G401.6 (cell line): ENCODE results near the gene CWC22.
"Not testable (repeated sequence)": the region's sequence is repeated elsewhere in the genome, so short reads cannot be mapped to it uniquely, and the experiment has no call there.

Experiments used
- FAIRE-seq: peaks from 2 replicates; lab custom pipeline; 2012; peaks lifted over from hg19 to GRCh38; lab: Jason Lieb, UNC

The CWC22 gene

GRCh38 chr2:180006781-180007579 is at the start of gene CWC22:
Gene CWC22 (minus strand): TSS chr2:180007297. CDS start chr2:179993341, 13,956 bp downstream.
- peak; percentile 95 for FAIRE-seq

- FAIRE-seq, result no peak
Measured at GRCh38 chr2:180056367-180057118, 49.4 kb upstream of the CWC22 start.

DNA sequence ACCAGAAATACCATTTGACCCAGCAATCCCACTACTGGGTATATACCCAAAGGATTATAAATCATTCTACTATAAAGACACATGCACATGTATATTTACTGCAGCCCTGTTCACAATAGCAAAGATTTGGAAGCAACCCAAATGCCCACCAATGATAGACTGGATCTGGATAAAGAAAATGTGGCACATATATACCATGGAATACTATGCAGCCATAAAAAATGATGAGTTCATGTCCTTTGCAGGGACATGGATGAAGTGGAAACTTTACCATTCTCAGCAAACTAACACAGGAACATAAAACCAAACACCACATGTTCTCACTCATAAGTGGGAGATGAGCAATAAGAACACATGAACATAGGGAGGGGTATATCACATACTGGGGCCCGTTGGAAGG is 47.5 kb upstream of the CWC22 start:
- FAIRE-seq, result not testable (repeated sequence)

DNA sequence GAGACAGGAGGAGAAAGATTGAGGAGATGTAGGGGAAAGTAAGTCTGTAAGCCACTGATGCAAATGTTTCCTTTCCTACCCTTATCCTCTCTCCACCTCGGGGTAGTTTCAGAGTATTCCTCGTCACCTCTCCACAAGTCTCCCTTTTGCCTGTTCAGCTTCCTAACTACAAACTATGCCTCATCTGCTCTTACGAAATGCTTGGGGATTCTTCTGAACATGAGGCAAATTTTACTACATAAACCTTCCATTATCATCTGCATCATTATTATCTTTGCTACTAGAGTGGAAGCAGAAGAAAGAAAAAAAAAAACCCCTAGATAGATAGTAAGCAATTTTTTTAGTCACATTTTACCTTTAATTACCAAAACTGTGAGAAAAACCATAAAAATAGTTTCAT is 43.1 kb upstream of the CWC22 start:
- no peak for FAIRE-seq

- FAIRE-seq, result no peak
Measured at GRCh38 chr2:180048251-180048650, 41.2 kb upstream of the CWC22 start.

DNA sequence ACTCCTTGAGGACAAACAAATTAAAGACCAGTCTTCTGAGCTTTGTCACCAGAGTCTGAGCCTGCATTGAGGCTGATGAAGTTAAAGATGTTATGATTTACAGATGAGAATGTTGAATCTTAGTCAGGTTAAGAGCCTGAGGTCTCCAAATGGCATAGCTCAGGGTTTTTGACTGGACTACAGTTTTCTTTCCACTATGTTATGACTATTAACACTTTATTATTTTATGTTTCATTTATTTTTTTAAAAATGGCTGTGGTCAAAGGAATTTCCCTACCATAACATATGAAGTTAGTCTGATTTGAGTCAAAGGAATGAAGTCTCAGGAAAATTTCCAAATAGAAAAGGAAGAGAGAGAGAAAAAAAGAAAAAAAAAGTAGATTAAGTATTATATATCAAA is 39.7 kb upstream of the CWC22 start:
- FAIRE-seq, result no peak

- FAIRE-seq, result no peak
Measured at GRCh38 chr2:180046202-180046601, 39.1 kb upstream of the CWC22 start.

DNA sequence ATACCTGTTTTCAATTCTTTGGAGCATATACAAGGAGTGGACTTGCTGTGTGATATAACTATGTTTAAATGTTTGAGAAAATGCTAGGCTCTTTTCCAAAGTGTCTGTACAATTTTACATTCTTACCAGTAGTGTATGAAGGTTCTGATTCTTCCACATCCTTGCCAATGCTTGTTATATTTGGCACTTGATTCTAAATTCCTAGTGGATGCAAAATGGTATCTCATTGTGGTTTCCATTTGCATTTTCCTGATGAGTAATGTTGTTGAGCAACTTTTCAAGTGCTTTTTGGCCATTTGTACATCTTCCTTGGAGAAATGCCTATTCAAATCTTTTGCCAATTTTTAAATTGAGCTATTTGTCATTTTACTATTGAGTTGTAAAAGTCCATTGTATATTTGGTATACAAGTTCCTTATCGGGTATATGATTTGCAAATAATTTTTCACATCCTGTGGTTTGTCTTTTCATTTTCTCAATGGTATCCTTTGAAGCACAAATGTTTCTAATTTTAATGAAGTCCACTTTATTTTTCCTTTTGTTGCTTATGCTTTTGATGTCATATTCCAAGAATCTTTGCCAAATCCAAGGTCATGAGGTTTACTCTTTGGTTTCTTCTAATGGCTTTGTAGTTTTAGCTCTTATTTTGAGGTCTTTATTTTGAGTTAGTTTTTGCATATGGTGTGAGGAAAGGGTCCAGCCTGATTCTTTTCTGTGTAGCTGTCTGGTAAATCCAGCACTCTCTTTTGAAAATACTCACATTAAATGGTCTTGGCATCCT is 33.2 kb upstream of the CWC22 start:
- no peak for FAIRE-seq

GRCh38 chr2:180038997-180039396 is 31.9 kb upstream of the CWC22 start:
- FAIRE-seq, result no peak

DNA sequence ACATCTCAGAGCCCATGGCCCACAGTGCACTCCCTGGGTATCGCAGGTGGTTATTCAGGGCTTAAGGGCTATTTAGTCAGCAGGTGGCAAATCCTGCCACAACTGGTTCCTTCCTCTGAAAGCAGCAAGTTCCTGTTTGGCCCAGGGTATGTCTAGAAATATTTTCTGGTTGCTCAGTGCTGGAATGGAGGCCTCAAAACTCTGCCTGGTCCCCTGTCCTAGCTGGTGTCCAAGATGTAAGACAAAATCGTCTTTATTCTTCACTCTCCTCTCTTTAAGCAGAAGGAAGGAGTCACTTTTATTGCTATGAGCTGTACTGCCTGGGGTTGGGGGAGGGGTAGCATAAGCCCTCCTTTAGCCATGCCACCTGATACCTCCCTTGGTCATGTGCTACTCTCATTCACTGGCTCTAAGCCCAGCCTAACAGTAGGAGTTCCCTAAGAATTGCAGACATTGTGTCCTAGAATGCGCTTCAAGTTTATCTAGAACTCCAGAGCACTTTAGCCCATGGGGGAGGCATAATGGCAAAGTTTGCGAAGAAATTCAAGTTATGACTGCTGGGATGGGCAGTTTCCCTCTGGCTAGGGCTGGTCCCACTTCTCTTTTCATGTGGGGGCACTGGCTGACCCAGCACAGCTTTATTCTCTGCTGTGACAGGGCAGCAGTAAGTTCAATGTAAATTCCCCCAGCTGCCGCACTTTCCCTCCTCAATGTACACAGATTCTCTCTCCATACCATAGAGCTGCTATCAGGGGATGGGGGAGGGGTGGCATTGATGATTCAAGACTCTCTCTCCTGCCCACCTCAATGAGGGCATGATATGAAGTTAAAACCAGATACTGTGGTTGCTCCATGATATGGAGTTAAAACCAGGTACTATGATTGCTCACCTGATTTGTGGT is 27.1 kb upstream of the CWC22 start:
- FAIRE-seq, result no peak

GRCh38 chr2:180029575-180029974 is 22.5 kb upstream of the CWC22 start:
- no peak for FAIRE-seq

- no peak for FAIRE-seq
Measured at GRCh38 chr2:180021850-180022249, 14.8 kb upstream of the CWC22 start.

- FAIRE-seq, result no peak
Measured at GRCh38 chr2:180017784-180018183, 10.7 kb upstream of the CWC22 start.

GRCh38 chr2:180016937-180017336 is 9.8 kb upstream of the CWC22 start:
- FAIRE-seq, result no peak

GRCh38 chr2:180015951-180016709 is 9.0 kb upstream of the CWC22 start:
- no peak for FAIRE-seq

GRCh38 chr2:180012523-180012922 is 5.4 kb upstream of the CWC22 start:
- no peak for FAIRE-seq

- FAIRE-seq, result no peak
Measured at GRCh38 chr2:180010701-180011100, 3.6 kb upstream of the CWC22 start.

- FAIRE-seq, result no peak
Measured at GRCh38 chr2:180006231-180006630, 866 bp downstream of the CWC22 start.

DNA sequence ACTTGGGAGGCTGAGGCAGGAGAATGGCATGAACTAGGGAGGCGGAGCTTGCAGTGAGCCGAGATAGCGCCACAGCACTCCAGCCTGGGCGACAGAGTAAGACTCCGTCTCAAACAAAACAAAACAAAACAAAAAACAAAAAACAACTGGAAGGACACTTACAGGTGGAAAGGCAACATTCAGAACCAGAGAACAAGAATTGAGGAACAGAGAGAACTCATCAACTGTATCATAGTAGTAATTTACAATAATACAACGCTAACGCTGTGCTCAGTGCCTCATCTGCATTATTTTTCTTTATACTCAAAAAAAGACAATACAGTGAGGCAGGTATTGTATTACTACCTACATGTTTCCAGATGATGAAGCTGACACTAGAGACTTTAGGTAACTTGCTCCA is 1.6 kb downstream of the CWC22 start:
- not testable (repeated sequence) for FAIRE-seq

DNA sequence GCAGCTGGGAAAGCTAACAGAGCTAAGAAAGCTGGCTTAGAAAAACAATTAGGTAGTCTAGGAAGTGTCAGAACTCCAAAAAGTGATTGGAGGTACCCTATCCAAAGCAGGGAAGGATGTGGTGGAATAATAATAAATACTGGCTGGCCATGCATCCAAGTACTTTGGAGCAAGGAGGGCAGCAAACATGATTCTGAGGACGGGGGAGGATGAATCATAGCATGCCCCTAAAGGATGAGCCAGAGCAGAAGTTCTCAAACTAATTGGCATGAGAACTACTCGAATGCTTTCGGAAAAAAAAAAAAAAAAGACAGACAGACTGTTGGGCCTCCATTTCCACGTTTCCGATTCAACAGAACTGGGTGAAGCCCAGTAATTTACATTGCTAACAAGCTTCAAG is 2.4 kb downstream of the CWC22 start:
- no peak for FAIRE-seq

DNA sequence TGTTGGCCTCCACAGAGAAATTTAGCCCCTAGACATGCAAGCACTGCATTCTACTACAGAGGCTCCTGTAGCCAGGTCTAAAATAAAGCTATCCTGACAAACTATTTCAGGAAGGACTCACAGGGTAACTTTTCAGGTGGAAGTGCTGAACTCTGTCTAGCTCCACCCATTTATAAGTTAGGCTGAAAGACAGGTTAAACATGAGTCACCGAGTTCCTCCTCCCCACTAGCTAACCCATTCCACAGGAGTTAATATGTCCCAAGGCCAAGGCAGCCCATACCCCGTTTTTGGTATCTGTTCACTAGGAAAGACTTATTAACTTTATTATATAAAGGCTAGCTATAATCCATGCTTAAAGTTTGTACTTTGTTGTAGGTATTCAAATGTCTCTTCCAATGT is 3.5 kb downstream of the CWC22 start:
- no peak for FAIRE-seq
